MCF 10A (cell line): ENCODE data around the gene MPDU1. TPM values are rescaled to one million over a fixed set of nuclear protein-coding genes. Genes with fewer than 3 reads are reported as not detected.
A peak's percentile ranks its signal among the peaks of the same experiment; 100 is the strongest.
"Not testable (repeated sequence)": the region's sequence is repeated elsewhere in the genome, so short reads cannot be mapped to it uniquely, and the experiment has no call there.

Experiments
- BruUV-seq: library from RNA; stranded (reverse); fragments of 400-500 nt; replicated peaks from 2 replicates; lab custom pipeline; 2021; lab: Mats Ljungman, UMichigan
- CTCF ChIA-PET: fragments of 300-600 bp; sonication (Branson Sonifier 250); formaldehyde crosslinking; extraction: SDS; loops from one replicate; lab custom pipeline; 2021; ENCODE audit warnings: antibody characterized with exemption, inconsistent platforms; lab: Yijun Ruan, JAX
- POLR2A ChIA-PET: fragments of 300-600, 350-650 bp; sonication (Branson Sonifier 250); formaldehyde crosslinking; extraction: SDS; loops from one replicate; lab custom pipeline; 2020; ENCODE audit warnings: antibody characterized with exemption, inconsistent platforms; lab: Yijun Ruan, JAX
- DNase-seq: peaks from one replicate; pipeline ENCODE4 v3.0.0-alpha.2; 2018; ENCODE audit not compliant: unreplicated experiment
- H3K27ac Mint-ChIP-seq: one replicate; pipeline ENCODE4 v1.8.0; 2022; ENCODE audit warnings: mild to moderate bottlenecking, low read depth, mixed read lengths; ENCODE audit not compliant: unreplicated experiment
- H3K27me3 Mint-ChIP-seq: one replicate; pipeline ENCODE4 v1.8.0; 2022; ENCODE audit warnings: mixed read lengths; ENCODE audit not compliant: insufficient read depth, unreplicated experiment
- H3K36me3 Mint-ChIP-seq: one replicate; pipeline ENCODE4 v1.8.0; 2022; ENCODE audit warnings: mild to moderate bottlenecking, moderate library complexity, mixed read lengths; ENCODE audit not compliant: insufficient read depth, unreplicated experiment
- H3K4me1 Mint-ChIP-seq: one replicate; pipeline ENCODE4 v1.8.0; 2022; ENCODE audit warnings: mixed read lengths; ENCODE audit not compliant: insufficient read depth, unreplicated experiment
- H3K4me3 Mint-ChIP-seq: one replicate; pipeline ENCODE4 v1.8.0; 2022; ENCODE audit warnings: mild to moderate bottlenecking, moderate library complexity, mixed read lengths; ENCODE audit not compliant: unreplicated experiment
- H3K9me3 Mint-ChIP-seq: one replicate; pipeline ENCODE4 v1.8.0; 2022; ENCODE audit warnings: mixed read lengths; ENCODE audit not compliant: unreplicated experiment
- intact Hi-C: fragments of 100-400 bp; cut with micrococcal nuclease; formaldehyde crosslinking; loops from 2 replicates; pipeline ENCODE4 v1.14.1; 2022
- total RNA-seq: library from RNA; stranded (reverse); gene quantifications from 2 replicates; pipeline ENCODE4 v1.2.3, GENCODE V29; 2022
- TF ChIP-seq, protein P1 (sequence below): fragments of 200-600 bp; IDR thresholded peaks from one replicate; pipeline ENCODE4 v1.8.0; 2022; ENCODE audit warnings: antibody characterized with exemption, mild to moderate bottlenecking; ENCODE audit not compliant: unreplicated experiment

MPDU1 gene
- total RNA-seq, 1 experiment from 2014 or later = 56.5 TPM

DNA sequence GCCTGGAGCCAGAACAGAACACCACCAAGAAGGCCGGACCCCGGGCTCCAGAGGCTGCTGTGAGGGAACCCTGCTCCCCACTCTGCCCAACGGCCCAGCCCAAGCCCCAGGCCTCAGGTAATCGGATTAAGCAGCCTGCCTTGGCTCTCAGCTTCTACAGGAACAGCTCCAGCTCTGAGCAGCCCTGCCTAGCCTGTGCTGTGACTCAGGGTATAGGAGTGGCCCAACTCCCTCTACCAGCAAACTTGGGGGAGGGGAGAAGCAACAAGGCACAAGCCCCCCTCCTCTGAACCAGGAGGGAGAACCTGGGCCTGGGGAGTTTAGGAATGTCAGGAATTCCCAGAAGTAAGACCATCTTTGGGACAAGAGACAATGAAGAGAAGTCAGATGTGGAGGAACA is 7.1 kb downstream of the MPDU1 start:
- TF ChIP-seq, protein P1, sequence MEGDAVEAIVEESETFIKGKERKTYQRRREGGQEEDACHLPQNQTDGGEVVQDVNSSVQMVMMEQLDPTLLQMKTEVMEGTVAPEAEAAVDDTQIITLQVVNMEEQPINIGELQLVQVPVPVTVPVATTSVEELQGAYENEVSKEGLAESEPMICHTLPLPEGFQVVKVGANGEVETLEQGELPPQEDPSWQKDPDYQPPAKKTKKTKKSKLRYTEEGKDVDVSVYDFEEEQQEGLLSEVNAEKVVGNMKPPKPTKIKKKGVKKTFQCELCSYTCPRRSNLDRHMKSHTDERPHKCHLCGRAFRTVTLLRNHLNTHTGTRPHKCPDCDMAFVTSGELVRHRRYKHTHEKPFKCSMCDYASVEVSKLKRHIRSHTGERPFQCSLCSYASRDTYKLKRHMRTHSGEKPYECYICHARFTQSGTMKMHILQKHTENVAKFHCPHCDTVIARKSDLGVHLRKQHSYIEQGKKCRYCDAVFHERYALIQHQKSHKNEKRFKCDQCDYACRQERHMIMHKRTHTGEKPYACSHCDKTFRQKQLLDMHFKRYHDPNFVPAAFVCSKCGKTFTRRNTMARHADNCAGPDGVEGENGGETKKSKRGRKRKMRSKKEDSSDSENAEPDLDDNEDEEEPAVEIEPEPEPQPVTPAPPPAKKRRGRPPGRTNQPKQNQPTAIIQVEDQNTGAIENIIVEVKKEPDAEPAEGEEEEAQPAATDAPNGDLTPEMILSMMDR = no peak
- H3K4me3 Mint-ChIP-seq = peak overlapping the region; percentile 76
- CTCF ChIA-PET = interaction anchor here (0.6 to 4.4 kb wide), 8 partner anchors 11 to 266 kb away, joined by 3 to 59 read pairs (median 4); partner anchors contain the start of genes CD68 and FXR2
- peaks cover 37% of the 10 kb centered on the region for H3K4me1 Mint-ChIP-seq
- POLR2A ChIA-PET = interaction anchor here (0.5 to 14.9 kb wide), 11 partner anchors 15 to 155 kb away, joined by 3 to 303 read pairs (median 21); partner anchors contain the start of genes CD68, FXR2, POLR2A and SAT2
- peak; percentile 65 for DNase-seq
- intact Hi-C loops = loop anchor here (2.0 kb wide), 1 partner anchor 24 kb away; the partner anchor contains the start of gene FXR2
- no peaks in the 10 kb centered on the region for H3K27me3 Mint-ChIP-seq
- H3K9me3 Mint-ChIP-seq = no peaks in the 10 kb centered on the region
- BruUV-seq = no TSS peak
- peak overlapping the region; percentile 78 for H3K27ac Mint-ChIP-seq
- peaks cover 58% of the 10 kb centered on the region for H3K36me3 Mint-ChIP-seq

DNA sequence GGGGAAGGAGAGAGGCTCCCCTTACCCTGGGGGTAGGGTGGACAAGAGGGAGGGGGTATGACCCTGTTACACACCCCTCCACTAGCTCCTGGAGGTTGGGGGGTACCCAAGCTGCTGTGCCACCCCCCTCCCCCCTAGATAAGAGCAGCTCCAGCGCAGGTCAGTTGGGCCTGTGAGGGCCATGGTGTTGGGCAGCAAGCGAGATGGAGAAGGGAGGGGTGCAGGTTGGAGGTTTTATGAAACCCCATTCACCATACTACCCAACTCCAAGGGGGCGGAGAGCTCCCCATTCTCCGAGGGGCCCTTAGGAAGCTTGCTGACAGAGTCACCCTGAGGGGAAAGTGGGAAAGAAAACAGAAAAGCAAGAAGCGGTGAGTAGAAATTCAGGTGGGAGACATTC is 7.9 kb downstream of the MPDU1 start:
- no peaks in the 10 kb centered on the region for H3K27me3 Mint-ChIP-seq
- ChIA-PET CTCF (interaction anchor here (0.5 to 1.3 kb wide), 5 partner anchors 21 to 1158 kb away, joined by 3 to 6 read pairs (median 4); partner anchors contain the start of gene WRAP53), POLR2A (interaction anchor here (0.8 to 14.9 kb wide), 6 partner anchors 16 to 108 kb away, joined by 4 to 303 read pairs (median 128); partner anchors contain the start of genes CD68, FXR2, POLR2A and SAT2)
- no peak for DNase-seq
- no TSS peak for BruUV-seq
- H3K4me1 Mint-ChIP-seq = peaks cover 35% of the 10 kb centered on the region
- H3K36me3 Mint-ChIP-seq = peaks cover 63% of the 10 kb centered on the region
- no peaks in the 10 kb centered on the region for H3K9me3 Mint-ChIP-seq
- intact Hi-C loops = loop anchor here (2.0 kb wide), 1 partner anchor 23 kb away; the partner anchor contains the start of gene FXR2
- no peak overlapping the region for H3K4me3 Mint-ChIP-seq
- TF ChIP-seq, protein P1 = no peak
- H3K27ac Mint-ChIP-seq = peak overlapping the region; percentile 78

DNA sequence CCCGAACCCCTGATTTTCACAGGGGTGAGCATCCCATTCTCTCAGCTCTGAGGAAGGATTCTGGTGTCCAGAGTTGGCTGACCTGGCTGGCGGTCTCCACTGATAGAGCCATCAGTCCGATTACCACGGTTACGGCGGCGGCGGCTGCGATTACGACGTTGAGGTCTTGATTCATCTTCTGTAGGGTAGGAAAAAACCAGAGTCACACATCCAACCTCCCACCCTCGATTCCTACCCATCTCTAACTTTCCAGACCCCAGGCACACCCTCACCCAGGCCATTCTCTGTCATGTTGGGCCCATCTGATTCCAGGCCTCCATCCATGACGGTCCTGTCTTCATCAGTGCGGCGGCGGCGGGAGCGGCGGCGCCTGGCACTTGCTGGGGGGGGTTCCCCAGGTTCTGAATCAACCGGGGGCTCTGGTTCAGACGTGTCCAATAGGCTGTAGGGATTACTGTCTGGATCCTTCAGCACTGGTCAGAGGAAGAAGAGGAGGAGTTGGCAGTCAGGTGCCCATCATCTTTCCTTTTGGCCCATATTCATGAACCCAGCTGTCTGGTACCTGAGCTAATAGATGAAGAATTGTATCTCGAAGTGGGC is 8.9 kb downstream of the MPDU1 start:
- CTCF ChIA-PET = interaction anchor here (1.3 kb wide), 1 partner anchor 96 kb away, joined by 4 read pairs; the partner anchor contains the start of gene WRAP53
- peaks cover 26% of the 10 kb centered on the region for H3K4me1 Mint-ChIP-seq
- peaks cover 66% of the 10 kb centered on the region for H3K36me3 Mint-ChIP-seq
- TF ChIP-seq, protein P1 = no peak
- BruUV-seq = no TSS peak
- no peak overlapping the region for H3K27ac Mint-ChIP-seq
- POLR2A ChIA-PET = interaction anchor here (6.8 to 14.9 kb wide), 4 partner anchors 17 to 93 kb away, joined by 51 to 303 read pairs (median 250); partner anchors contain the start of genes CD68, FXR2, SAT2 and TP53
- DNase-seq = no peak
- intact Hi-C loops = no loop called here
- H3K27me3 Mint-ChIP-seq = no peaks in the 10 kb centered on the region
- no peaks in the 10 kb centered on the region for H3K9me3 Mint-ChIP-seq
- H3K4me3 Mint-ChIP-seq = no peak overlapping the region

DNA sequence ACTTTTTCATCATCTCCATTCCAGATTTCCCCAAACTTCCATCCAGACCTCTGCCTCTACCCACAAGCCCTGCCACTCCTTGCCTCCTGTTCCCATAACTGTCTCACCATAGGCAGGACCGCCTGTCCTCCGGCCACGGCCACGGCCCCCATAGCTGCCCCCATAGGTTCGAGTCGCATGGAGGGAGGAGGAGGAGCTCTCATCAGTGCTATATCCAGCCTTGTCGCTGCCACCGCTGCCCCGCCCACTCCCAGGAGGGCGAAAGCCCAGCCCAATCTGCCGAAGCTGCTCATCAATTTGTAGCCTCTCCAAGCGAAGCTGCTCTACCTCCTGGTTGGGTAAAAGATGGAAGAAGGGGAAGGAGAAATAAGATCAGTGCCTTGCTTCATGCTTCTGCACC is 9.6 kb downstream of the MPDU1 start:
- POLR2A ChIA-PET = interaction anchor here (11.2 to 14.9 kb wide), 2 partner anchors 18 kb away, joined by 206 to 294 read pairs; partner anchors contain the start of genes CD68 and FXR2
- no peak overlapping the region for H3K4me3 Mint-ChIP-seq
- BruUV-seq = no TSS peak
- H3K27me3 Mint-ChIP-seq = no peaks in the 10 kb centered on the region
- H3K4me1 Mint-ChIP-seq = peaks cover 18% of the 10 kb centered on the region
- no peak overlapping the region for H3K27ac Mint-ChIP-seq
- DNase-seq = no peak
- H3K9me3 Mint-ChIP-seq = no peaks in the 10 kb centered on the region
- CTCF ChIA-PET = interaction anchor here (0.6 to 1.3 kb wide), 3 partner anchors 21 to 131 kb away, joined by 3 read pairs; no protein-coding TSS in a partner anchor
- peaks cover 73% of the 10 kb centered on the region for H3K36me3 Mint-ChIP-seq
- TF ChIP-seq, protein P1 = no peak
- intact Hi-C loops = no loop called here

DNA sequence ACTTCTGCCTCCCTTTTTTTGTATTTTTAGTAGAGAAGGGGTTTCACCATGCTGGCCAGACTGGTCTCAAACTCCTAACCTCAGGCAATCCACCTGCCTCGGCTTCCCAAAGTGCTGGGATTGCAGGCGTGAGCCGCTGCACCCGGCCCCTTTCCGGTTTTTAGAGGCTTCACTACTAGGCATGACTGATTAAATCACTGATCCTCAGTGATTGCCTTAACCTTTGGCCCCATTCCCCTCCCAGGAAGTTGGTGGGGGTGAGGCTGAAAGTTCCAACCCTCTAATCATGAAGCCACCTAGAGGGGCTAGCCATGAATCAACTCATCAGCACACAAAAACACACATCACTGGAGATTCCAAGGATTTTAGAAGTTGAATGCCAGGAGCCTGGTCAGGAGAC is 13.9 kb downstream of the MPDU1 start:
- H3K4me3 Mint-ChIP-seq, H3K27me3 Mint-ChIP-seq, intact Hi-C loops, POLR2A ChIA-PET, BruUV-seq, DNase-seq, H3K9me3 Mint-ChIP-seq, H3K4me1 Mint-ChIP-seq, H3K27ac Mint-ChIP-seq: not testable (repeated sequence)
- peaks cover 98% of the 10 kb centered on the region for H3K36me3 Mint-ChIP-seq
- CTCF ChIA-PET = interaction anchor here (0.6 kb wide), 1 partner anchor 8 kb away, joined by 3 read pairs; no protein-coding TSS in a partner anchor
